22Rv1 (cell line): ENCODE results near the gene VAPB.

Experiments
- ZFX ChIP-seq: fragments of 450-650 bp; IDR thresholded peaks from 2 replicates; pipeline ENCODE4 v1.6.1; 2017; ENCODE audit warnings: antibody characterized with exemption, borderline replicate concordance
- TF ChIP-seq, protein P1 (sequence below): fragments of 450-650 bp; IDR thresholded peaks from 2 replicates; pipeline ENCODE4 v1.5.1; 2017; ENCODE audit warnings: mild to moderate bottlenecking

DNA sequence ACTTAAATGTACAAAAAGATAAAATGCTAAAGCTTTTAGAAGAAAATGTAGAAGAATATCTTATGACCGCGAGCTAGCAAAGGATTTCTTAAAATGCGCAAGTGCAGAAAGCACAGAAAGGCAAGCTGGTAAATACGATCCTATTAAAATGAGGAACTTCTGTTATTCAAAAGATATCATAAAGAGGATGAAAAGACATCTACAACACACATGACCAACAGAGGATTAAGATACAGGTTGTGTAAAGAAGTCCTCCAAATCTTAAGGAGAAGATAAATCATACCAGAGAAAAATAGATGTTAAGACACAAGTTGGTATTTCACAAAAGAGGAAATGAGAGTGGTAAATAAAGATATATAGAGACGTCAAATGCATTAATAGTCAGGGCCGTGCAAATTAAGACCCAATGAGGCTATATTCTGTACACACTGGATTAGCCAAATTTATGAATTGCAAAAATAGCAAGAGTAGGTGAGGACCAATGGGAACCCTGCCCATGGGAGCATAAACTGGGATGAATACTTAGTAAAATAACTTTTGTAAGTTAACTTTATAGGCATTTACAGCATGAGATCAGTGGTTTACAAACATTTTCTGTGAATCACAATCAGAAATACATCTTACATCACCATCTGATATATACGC lies 103.2 kb downstream of the VAPB start:
- TF ChIP-seq ZFX = no peak
- TF ChIP-seq, protein P1, sequence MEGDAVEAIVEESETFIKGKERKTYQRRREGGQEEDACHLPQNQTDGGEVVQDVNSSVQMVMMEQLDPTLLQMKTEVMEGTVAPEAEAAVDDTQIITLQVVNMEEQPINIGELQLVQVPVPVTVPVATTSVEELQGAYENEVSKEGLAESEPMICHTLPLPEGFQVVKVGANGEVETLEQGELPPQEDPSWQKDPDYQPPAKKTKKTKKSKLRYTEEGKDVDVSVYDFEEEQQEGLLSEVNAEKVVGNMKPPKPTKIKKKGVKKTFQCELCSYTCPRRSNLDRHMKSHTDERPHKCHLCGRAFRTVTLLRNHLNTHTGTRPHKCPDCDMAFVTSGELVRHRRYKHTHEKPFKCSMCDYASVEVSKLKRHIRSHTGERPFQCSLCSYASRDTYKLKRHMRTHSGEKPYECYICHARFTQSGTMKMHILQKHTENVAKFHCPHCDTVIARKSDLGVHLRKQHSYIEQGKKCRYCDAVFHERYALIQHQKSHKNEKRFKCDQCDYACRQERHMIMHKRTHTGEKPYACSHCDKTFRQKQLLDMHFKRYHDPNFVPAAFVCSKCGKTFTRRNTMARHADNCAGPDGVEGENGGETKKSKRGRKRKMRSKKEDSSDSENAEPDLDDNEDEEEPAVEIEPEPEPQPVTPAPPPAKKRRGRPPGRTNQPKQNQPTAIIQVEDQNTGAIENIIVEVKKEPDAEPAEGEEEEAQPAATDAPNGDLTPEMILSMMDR = no peak
